C4-2B (cell line): Measurements from ENCODE around the gene CDKAL1.

Experiments used
- ZFX ChIP-seq: fragments of 450-650 bp; IDR thresholded peaks from 2 replicates; pipeline ENCODE4 v1.6.1; 2017
- TF ChIP-seq, protein P1 (sequence below): fragments of 450-650 bp; conservative IDR thresholded peaks from 2 replicates; pipeline ENCODE4 v1.5.1; 2017; ENCODE audit warnings: mild to moderate bottlenecking

DNA sequence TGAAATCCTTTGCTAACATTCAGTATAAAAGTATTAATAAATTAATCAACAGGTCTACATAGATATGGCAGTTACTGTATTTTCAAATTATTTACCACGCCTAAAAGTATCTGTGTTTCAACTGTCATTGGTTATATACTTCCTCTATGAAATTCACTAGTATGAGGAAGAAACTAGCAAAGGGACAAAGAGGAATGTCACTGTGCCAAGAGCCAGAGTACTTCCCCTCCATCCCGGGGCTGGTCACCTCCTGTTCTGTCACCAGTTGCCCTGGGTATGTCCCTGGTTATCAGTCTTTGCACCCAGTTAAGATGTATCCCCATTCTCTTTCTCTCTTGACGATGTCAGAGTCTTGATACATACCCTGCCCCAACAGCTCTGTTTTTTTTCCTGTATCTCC lies 582.5 kb downstream of the CDKAL1 start:
- TF ChIP-seq, protein P1, sequence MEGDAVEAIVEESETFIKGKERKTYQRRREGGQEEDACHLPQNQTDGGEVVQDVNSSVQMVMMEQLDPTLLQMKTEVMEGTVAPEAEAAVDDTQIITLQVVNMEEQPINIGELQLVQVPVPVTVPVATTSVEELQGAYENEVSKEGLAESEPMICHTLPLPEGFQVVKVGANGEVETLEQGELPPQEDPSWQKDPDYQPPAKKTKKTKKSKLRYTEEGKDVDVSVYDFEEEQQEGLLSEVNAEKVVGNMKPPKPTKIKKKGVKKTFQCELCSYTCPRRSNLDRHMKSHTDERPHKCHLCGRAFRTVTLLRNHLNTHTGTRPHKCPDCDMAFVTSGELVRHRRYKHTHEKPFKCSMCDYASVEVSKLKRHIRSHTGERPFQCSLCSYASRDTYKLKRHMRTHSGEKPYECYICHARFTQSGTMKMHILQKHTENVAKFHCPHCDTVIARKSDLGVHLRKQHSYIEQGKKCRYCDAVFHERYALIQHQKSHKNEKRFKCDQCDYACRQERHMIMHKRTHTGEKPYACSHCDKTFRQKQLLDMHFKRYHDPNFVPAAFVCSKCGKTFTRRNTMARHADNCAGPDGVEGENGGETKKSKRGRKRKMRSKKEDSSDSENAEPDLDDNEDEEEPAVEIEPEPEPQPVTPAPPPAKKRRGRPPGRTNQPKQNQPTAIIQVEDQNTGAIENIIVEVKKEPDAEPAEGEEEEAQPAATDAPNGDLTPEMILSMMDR: no peak
- no peak for TF ChIP-seq ZFX
